ENCODE data around the gene SLC45A2. TPM values are rescaled to one million over a fixed set of nuclear protein-coding genes. Genes with fewer than 3 reads are reported as not detected.

Gene SLC45A2
- total and polyA plus RNA-seq, 9 of the 15 experiments (the other 6 are each of a cell fraction or from before 2014, with no cell fraction given) = 0.03 to 0.29 (median 0.14) TPM; not detected in 4

- Histone ChIP-seq H4K20me1 (replicated peaks; ENCODE audit: control insufficient read depth, insufficient read depth, low read length) (no peaks in the 10 kb centered on the region), H3K9ac (ENCODE audit: insufficient read depth in 1 of 2, low read depth in 2 of 2, low read length in 2 of 2) (no peak overlapping the region), H3K79me2 (ENCODE audit: control insufficient read depth, insufficient read depth, low read length) (no peaks in the 10 kb centered on the region), H3K9me3 (replicated peaks; ENCODE audit: control insufficient read depth, insufficient read depth, low read depth, low read length) (no peaks in the 10 kb centered on the region), H3K27me3 (ENCODE audit: control insufficient read depth in 2 of 2, insufficient read depth in 2 of 2, low read length in 2 of 2) (peaks cover 0 to 3% of the 10 kb centered on the region in 2 experiments; a peak in 1 of 5 replicates), H3K4me2 (ENCODE audit: insufficient read depth, low read length) (no peak overlapping the region), H3K4me3 (no peak overlapping the region), H3K9me1 (ENCODE audit: control insufficient read depth, insufficient read depth, low read length) (no peaks in the 10 kb centered on the region), H3K4me1 (replicated peaks in 1 of 2; ENCODE audit: control insufficient read depth in 2 of 2, insufficient read depth in 2 of 2, low read length in 2 of 2) (no peaks in the 10 kb centered on the region), H3K27ac (ENCODE audit: extremely low read depth, low read depth, low read length) (no peak overlapping the region), H3K36me3 (ENCODE audit: control insufficient read depth, insufficient read depth, low read length) (no peaks in the 10 kb centered on the region), H2AFZ (ENCODE audit: low read depth, low read length) (no peak overlapping the region)
- no peak for ATAC-seq
- ChIA-PET POLR2A (no interaction called here), CTCF (ENCODE audit: low intra/inter-chr PET ratio) (no interaction called here)
- no peak for FAIRE-seq
- TF ChIP-seq, protein P1, sequence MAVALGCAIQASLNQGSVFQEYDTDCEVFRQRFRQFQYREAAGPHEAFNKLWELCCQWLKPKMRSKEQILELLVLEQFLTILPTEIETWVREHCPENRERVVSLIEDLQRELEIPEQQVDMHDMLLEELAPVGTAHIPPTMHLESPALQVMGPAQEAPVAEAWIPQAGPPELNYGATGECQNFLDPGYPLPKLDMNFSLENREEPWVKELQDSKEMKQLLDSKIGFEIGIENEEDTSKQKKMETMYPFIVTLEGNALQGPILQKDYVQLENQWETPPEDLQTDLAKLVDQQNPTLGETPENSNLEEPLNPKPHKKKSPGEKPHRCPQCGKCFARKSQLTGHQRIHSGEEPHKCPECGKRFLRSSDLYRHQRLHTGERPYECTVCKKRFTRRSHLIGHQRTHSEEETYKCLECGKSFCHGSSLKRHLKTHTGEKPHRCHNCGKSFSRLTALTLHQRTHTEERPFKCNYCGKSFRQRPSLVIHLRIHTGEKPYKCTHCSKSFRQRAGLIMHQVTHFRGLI (CRISPR knock-in tag; IDR thresholded peaks at IDR 0.05) = no peak
- TF ChIP-seq COPS2 (conservative IDR thresholded peaks at IDR 0.05) (no peak), ZNF197 (CRISPR knock-in tag; IDR thresholded peaks at IDR 0.05; ENCODE audit: low read depth) (no peak), BMI1 (IDR thresholded peaks at IDR 0.05; ENCODE audit: low read length) (0 out of 2 replicates have a peak, but pooled peaks have one; percentile 46)
- BruUV-seq (replicated peaks) = no TSS peak
- intact Hi-C loops (cut with micrococcal nuclease) = no loop called here
- in situ Hi-C loops (cut with MboI) = no loop called here
- DNase-seq (ENCODE audit: extremely low read depth in 1 of 4, low spot score in 3 of 4) = no peak
- 4% methylated on average over 4 of the region's 4 CpGs for WGBS (ENCODE audit: insufficient coverage, low coverage, missing lambda C conversion rate)
Observed at GRCh38 chr5:34015120-34015822, 30.8 kb upstream of the SLC45A2 start.

All from K562 (cell line).